Measurements from ENCODE around the gene ALDH4A1. TPM values are rescaled to one million over a fixed set of nuclear protein-coding genes. Genes with fewer than 3 reads are reported as not detected.

Gene ALDH4A1
- total RNA-seq, 2 experiments from 2014 or later = 6.1 to 7.6 TPM

DNA sequence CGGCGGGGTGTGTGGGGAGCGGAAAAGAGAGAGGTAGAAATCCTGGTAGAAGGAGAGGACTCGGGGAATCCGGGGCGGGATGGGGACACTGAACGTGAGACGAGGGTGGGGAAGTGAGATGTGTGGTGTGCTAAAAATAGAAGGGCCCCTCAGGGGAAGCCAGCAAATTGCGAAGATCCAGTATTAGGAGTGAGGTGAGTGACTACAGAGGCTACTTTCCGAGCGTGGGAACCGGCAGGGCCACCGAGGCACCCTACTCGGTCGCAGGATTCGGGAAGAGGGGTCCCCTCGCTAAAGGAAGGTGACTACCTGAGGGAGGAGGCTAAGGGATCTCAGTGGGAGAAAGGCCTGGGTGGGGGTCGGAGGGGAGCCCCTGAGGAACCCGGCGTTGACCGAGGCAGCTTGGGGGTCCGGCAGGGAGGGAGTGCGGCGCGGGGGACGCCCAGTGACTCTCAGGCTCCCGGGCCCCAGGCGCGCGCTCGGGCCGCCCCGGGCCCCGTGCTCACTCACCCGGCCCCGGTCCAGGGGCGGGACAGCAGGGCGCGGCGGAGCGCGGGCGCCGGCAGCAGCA is 318 bp downstream of the ALDH4A1 start:
- peak; percentile 26 for DNase-seq (ENCODE audit: low spot score)
- H3K4me1 ChIP-seq (ENCODE audit: insufficient read depth, low read length, poor library complexity, severe bottlenecking) = peaks cover 12% of the 10 kb centered on the region
- intact Hi-C loops (cut with micrococcal nuclease; ENCODE audit: unreplicated experiment) = loop anchor here (10.0 kb wide), 1 partner anchor 193 kb away; no protein-coding TSS in a partner anchor
- H4K20me1 ChIP-seq (ENCODE audit: insufficient read depth, low read length) = no peaks in the 10 kb centered on the region
- H2AFZ ChIP-seq (ENCODE audit: low read length) = peak overlapping the region; percentile 89
- TF ChIP-seq, protein P1, sequence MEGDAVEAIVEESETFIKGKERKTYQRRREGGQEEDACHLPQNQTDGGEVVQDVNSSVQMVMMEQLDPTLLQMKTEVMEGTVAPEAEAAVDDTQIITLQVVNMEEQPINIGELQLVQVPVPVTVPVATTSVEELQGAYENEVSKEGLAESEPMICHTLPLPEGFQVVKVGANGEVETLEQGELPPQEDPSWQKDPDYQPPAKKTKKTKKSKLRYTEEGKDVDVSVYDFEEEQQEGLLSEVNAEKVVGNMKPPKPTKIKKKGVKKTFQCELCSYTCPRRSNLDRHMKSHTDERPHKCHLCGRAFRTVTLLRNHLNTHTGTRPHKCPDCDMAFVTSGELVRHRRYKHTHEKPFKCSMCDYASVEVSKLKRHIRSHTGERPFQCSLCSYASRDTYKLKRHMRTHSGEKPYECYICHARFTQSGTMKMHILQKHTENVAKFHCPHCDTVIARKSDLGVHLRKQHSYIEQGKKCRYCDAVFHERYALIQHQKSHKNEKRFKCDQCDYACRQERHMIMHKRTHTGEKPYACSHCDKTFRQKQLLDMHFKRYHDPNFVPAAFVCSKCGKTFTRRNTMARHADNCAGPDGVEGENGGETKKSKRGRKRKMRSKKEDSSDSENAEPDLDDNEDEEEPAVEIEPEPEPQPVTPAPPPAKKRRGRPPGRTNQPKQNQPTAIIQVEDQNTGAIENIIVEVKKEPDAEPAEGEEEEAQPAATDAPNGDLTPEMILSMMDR (conservative IDR thresholded peaks at IDR 0.05; ENCODE audit: low read length) = no peak
- no peak for TF ChIP-seq EZH2phosphoT487 (IDR thresholded peaks at IDR 0.05; ENCODE audit: borderline replicate concordance, low read depth, low read length)
- no peaks in the 10 kb centered on the region for H3K9me2 ChIP-seq (ENCODE audit: insufficient read depth, low read length)
- BruUV-seq (replicated peaks) = no TSS peak
- H3K79me2 ChIP-seq (ENCODE audit: insufficient read depth, low read depth, low read length) = no peaks in the 10 kb centered on the region
- no peak overlapping the region for H3K27ac ChIP-seq (ENCODE audit: low read depth, low read length, poor library complexity, severe bottlenecking)
- CTCF ChIA-PET (ENCODE audit: unreplicated experiment) = no interaction called here
- H3K4me3 ChIP-seq (ENCODE audit: low read depth, low read length, poor library complexity, severe bottlenecking) = peak overlapping the region; percentile 81
- POLR2A ChIA-PET = interaction anchor here (0.9 to 1.6 kb wide), 2 partner anchors 9 to 10 kb away, joined by 3 to 5 read pairs; no protein-coding TSS in a partner anchor
- H3K36me3 ChIP-seq (ENCODE audit: insufficient read depth, low read length) = no peaks in the 10 kb centered on the region
- peak overlapping the region; percentile 85 for H3K4me2 ChIP-seq (ENCODE audit: low read length)
- no peaks in the 10 kb centered on the region for H3K9me3 ChIP-seq (ENCODE audit: low read length)

DNA sequence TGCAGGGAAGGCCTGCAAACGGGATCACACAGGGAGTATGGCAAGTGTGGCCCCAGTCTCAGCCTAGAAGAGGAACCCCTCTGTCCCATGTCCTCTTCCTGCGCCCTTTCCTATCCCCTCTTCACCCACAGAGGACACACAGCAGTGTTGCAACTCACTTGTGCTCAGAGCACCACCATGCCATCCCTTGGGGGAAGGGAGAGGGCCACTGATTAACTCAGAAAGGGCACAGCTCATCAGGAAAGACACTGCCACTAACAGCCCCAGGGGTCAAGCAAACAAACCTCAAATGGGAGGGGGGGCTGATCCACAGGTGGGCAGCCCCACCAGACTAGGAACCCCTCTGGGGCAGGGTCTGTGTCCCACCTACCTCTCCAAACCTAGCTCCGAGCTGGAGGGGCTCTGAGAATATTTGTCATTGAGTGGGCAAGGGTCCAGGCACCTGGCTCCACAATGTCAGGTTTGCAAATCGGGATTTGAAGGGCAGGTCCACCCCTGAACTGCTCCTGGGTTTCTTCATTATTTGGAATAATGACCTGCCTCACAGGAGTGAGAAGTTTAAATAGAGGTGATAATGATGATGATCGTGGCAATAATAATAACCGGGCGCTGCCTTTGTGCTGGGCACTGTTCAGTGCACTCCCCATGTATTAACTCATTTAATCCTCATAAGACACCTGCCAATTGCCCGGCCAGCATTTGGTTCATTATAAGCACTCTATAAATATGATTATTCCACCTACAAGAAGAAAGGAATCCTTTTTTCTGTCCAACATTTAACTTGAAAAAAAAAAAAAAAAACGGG is 1.0 kb downstream of the ALDH4A1 start:
- Histone ChIP-seq H3K27ac (ENCODE audit: low read depth, low read length, poor library complexity, severe bottlenecking) (no peak overlapping the region), H4K20me1 (ENCODE audit: insufficient read depth, low read length) (no peaks in the 10 kb centered on the region), H3K9me2 (ENCODE audit: insufficient read depth, low read length) (no peaks in the 10 kb centered on the region), H3K4me2 (ENCODE audit: low read length) (peak overlapping the region; percentile 85), H3K79me2 (ENCODE audit: insufficient read depth, low read depth, low read length) (no peaks in the 10 kb centered on the region), H3K4me3 (ENCODE audit: low read depth, low read length, poor library complexity, severe bottlenecking) (peak overlapping the region; percentile 81), H3K9me3 (ENCODE audit: low read length) (no peaks in the 10 kb centered on the region), H3K4me1 (ENCODE audit: insufficient read depth, low read length, poor library complexity, severe bottlenecking) (peaks cover 12% of the 10 kb centered on the region), H3K36me3 (ENCODE audit: insufficient read depth, low read length) (no peaks in the 10 kb centered on the region), H2AFZ (ENCODE audit: low read length) (peak overlapping the region; percentile 89; the same call in 1 of the 2 replicates)
- CTCF ChIA-PET (ENCODE audit: unreplicated experiment) = interaction anchor here (0.6 kb wide), 1 partner anchor 9 kb away, joined by 3 read pairs; no protein-coding TSS in a partner anchor
- POLR2A ChIA-PET = interaction anchor here (0.5 kb wide), 1 partner anchor 232 kb away, joined by 7 read pairs; no protein-coding TSS in a partner anchor
- TSS peak; percentile 71 for BruUV-seq (replicated peaks)
- DNase-seq (ENCODE audit: low spot score) = no peak
- intact Hi-C loops (cut with micrococcal nuclease; ENCODE audit: unreplicated experiment) = loop anchor here (10.0 kb wide), 1 partner anchor 193 kb away; no protein-coding TSS in a partner anchor
- TF ChIP-seq, protein P1 (conservative IDR thresholded peaks at IDR 0.05; ENCODE audit: low read length) = no peak
- no peak for TF ChIP-seq EZH2phosphoT487 (IDR thresholded peaks at IDR 0.05; ENCODE audit: borderline replicate concordance, low read depth, low read length)
